GM18499 (cell line): ENCODE measurements around the gene DDX39A.
"Not testable (repeated sequence)": the region's sequence is repeated elsewhere in the genome, so short reads cannot be mapped to it uniquely, and the experiment has no call there.

Source experiments
- ATAC-seq: cut with Tn5 transposase; IDR thresholded peaks from one replicate; pipeline ENCODE4 v1.9.1; 2021; ENCODE audit warnings: moderate number of reproducible peaks; ENCODE audit not compliant: insufficient read depth, unreplicated experiment

Gene DDX39A

DNA sequence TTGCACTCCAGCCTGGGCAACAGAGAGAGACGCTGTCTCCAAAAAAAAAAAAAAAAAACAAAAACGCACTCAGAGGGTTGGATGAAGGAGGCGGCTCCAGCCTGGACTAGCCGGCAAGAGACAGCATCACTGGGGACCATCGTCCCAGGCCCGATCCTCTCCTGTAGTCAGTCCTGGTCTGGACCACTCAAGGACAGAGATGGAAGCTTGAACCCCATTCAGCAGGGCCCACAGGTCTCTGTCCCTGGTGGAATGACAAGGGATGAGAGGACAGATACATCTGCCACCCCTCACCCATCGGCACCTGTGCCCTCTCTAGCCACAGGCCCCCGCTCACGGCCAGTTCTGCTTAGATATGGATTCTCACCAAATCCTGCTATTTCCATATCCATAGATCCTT, 23.9 kb downstream of the DDX39A start:
- ATAC-seq = no peak

DNA sequence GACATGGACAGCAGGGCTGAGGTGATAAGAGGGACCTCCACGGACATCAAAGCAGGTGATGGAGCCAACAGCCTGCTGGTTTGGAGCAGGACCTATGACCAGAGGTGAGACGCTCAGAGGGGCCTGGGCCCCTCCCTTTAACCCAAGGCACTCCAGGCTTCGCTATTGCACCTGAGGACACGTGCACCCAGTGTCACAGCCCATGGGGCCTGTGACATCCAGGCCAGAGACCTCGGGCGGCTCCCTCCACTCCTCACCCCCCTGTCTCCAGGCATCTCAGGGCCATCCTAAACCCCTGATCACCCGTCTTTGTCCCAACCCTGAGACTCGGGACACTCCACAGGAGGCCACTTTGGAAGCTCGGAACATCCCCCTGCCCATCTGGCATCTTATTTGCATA, 25.0 kb downstream of the DDX39A start:
- ATAC-seq = no peak

DNA sequence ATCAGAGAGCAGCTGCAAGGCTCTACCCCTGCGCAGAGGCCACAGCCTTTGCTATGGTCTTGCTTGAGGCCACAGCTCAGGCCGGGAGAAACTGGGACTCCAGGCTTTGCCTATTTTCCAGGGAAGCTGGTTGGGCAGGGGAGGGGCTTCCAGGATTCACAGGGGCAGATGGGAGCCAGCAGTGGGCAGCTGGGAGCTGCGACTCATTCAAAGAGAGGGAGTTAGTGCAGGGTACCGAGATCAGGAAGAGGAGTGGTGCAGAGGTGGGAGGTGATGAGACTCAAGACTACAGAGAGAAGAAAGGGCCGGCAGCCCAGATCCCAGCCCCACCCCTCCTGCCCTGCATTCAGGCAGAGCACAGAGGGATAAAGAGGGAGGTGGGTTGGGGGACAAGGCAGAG, 25.8 kb downstream of the DDX39A start:
- no peak for ATAC-seq

DNA sequence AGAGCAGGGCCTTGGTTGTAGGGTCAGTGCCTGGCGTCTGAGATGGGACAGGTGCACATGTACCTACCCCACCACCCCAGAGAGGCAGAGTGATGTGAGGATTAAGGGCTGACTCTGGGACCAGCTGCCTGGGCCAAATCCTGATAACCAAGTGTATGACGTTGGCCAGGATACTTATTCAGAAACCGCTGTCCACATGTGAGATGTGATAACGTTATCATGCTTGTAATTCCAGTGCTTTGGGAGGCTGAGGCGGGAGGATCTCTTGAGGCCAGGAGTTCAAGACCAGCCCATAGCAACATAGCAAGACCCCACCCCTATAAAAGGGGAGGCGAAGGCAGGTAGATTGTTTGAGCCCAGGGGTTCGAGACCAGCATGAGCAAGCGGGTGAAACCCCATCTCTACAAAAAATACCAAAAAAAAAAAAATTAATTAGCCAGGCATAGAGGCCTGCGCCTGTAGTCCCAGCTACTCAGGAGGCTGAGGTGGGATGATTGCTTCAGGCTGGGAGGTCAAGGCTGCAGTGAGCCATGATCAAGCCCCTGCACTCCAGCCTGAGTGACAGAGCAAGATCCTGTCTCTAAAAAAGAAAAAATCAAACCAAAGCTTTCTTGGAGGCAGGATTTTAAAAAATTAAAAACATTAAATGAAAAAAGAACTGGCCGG, 27.9 kb downstream of the DDX39A start:
- ATAC-seq = no peak

DNA sequence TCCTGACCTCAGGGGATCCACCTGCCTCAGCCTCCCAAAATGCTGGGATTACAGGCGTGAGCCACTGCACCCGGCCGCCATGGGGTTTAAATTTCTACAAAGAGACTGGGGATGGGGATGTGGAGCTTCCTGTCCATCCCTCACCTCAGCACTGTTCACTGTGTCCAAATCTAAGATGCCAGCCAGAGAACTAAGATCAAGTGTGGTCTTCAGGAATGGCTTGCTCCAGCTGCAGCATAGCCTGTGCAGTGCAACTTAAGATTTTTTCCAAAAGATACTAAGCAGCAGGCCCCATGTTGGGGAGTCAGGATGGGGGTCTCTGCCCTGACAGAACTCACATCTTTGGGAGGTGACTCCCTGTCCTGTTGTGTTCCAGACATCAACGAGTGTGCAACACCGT, 28.6 kb downstream of the DDX39A start:
- ATAC-seq = no peak

DNA sequence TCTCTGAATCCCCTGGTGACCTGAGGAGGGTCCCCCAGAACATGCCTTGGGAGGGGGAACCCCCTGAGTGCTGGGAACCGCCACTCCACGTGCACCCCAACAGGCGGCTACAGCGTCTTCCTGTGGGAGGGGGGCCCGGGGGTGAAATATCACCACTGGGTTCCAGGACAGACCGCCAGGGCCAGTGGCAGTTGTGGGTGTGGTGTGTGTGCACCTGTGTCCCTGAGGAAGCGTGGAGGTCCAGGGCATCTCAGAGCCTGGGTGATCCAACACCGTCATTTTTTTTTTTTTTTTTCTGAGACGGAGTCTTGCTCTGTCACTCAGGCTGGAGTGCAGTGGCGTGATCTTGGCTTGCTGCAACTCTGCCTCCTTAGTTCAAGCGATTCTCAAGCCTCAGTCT, 33.6 kb downstream of the DDX39A start:
- ATAC-seq = no peak

DNA sequence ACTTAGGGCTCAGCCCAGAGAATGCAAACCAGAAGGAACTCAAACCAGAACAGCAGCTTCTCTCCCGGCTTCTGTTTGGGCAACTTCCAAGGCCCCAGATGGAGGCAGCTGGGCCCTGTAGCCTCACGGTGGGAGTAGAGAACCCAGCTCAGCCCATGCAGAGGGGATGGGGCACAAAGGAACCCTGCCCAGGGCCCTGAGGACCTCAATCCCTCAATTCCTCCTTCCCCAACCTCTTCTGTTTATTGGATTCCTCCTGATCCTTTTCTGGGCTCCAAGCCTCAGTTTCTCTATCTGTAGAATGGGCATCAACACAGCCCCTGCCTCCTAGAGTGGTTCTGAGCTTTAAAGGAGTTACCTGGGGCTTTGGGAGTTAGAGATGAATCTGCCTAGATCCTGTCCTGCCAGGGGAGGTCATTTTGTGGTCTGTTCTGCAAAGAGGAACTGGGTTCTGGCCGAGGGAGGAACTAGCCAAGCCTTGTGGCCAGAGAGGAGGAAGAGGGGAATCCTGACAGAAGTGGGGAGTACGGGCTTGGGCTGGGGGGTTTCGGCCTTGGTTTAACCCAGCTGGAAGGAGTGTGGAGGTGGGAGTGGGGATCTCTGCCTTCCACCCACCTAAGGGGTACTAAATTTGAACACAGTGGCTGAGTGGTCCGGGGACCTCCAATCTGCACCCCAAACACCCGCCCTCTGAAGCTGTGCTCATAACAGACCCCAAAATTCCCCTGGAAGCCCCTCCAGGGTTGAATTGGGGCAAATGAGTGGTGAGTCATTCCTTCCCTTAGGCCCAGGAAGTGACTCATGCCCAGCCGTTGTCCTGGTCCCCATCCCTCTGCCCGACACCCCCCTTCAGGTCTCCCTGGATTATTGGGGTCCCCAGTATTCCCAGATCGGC, 35.2 kb downstream of the DDX39A start:
- ATAC-seq = no peak

DNA sequence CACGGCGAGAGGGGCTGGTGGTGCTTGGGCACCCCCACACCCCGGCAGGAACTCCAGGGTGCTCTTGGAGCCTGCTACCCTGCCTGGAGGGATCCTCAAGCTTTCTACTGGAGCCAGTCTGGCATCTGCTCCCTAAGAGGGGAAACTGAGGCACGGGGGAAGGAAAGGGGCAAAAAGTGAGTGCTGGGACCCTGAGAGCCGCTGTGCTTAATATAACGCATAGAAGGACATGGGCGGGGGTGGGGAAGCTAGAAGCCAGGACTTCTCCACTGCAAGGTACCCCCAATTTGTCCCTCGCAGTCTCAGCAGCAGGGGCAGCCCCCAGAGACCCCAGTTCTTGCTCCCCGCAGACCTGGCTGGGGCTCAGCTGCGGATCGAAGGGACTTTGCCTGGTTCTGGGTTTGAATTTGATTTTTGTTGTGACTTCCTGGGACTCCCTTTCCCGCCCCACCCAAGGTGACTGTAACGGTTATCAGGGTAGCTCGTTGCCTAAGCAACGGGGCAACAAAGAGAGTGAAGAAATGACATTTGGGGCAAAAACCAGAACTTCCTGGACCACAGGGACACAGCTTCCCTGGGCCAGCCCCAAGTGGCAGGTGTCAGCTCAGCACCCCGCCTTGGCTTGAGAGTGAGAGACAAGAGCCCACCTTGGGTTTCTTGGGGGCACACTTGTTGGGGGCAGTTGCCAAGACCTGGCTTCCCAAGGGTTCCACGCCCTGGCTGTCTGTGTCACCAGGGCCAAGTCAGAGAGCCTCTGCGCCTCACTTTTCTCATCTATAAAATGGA, 37.3 kb downstream of the DDX39A start:
- no peak for ATAC-seq

DNA sequence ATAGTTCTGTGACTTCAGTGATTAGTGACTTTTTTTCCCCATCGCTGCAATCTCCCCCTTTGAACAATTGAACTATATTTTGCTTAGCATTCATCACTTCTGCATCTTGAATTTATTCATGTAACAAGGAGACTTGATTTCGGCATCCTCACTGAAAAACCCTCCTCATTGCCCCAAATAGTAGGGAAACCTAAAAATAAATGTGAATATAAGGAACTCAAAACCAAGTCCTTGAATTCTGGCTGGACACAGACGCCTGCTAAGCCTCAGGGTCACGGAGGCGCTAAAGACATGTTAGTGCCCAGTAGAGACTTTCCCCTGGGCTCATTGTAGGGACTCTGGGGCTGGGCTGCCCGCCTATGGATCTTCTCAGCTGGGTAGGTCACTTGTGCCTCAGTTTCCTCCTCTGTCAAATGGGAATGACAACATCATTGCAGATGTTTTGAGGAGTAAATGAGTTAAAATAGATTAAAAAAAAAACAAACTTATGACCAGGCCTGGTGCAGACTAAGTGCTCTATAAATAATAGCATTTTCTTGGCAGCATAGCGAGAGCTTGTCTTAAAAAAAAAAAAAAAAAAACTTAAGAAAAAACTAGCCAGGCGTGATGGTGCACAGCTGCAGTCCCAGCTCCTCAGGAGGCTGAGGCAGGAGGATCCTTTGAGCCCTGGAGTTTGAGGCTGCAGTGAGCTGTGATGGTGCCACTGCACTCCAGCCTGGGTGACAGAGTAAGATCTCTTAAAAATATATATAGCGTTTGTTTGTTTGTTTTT, 39.7 kb downstream of the DDX39A start:
- no peak for ATAC-seq

DNA sequence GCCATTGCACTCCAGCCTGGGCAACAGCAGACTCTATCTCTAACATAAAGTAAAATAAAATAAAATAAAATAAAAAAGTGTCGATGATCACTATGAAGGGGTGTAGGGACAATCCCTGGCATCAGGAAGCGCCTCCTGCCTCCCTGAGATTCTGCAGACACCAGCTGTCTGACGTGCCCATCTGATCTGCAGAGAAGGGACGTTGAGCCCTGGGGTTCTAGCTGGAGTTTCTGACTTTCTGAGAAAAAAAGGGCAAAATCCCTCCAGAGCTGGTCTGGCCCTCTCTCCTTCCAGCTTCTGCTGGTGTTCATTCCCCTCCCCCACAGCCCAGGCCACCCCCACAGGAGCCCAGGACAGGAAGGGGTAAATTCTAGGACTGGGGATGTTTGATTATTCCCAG, 40.3 kb downstream of the DDX39A start:
- ATAC-seq = no peak

DNA sequence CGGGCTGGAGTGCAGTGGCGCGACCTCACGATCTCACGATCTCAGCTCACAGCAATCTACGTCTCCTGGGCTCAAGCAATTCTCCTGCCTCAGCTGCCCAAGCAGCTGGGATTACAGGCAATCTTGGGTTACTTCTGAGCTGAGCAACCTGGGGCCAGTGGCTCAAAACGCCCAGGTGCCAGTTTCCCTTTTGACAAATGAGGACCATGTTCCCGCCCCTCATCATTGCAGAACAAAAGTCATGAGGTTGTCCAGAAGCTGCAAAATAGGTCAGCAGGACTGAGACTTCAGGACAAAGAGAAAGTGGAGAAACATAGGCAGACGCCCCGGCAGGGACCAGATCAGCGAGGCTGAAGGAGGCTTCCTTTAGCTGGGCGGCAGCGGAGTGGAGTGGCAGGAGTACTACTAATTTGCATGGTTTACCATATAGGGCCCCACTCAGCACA, 41.2 kb downstream of the DDX39A start:
- no peak for ATAC-seq

DNA sequence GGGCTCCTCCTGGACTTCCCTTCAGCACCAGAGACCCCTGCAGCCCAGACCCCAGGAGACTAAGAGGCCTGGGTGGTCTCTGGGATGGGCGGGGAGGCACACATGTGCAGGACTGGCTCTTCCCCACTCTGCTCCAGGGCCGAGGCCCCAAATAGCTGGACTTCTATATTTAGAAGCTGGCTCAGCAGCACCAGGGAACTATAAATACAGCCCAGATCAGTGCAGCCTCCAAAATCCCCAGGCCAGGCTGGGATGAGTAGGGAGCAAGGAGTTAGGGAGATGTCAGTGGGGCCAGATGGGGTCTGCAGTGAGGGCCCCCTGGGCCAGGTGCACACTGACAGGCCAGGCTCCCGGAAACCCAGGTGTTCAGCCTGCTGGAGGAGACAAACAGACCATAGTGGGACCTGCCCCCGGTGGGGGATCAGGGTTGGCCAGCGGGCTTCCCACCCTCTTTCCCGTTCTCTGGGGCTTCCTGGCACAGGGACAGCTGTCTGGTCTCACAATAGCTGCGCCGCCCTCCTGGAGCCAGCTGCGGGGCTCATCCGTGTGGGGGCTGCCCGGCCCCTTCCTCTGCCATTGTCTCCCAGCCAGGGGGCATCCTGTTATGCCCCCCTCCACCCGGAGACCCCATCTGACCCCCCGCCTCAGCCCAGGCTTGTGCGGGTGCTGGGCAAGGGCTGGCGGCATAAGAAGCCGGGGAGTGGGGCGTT, 43.4 kb downstream of the DDX39A start:
- no peak for ATAC-seq

DNA sequence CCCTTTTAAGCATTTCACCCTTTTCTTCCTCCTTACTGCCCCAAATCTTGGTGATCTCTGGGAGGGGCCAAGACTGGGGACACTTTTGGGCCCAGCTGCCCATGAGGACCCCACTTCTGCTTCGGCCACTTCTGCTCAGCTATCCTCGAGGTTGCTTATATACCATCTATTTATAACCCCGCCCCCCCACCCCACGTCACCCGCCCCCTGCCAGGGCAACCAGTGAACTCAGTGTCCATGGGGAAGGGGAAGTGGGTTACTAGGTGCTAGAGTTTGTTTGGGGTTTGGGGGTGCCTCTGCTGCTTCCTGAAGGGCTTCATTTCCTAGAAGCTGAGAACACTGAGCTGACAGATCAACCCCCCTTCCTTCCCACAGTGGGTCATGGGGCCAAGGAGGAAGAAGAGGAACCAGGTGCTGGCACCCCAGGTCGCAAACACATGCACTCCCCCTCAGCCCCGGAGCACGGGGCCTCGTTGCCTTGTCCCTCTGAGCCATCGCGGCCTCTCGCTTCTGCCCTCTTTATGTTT, 44.0 kb downstream of the DDX39A start:
- ATAC-seq = no peak

DNA sequence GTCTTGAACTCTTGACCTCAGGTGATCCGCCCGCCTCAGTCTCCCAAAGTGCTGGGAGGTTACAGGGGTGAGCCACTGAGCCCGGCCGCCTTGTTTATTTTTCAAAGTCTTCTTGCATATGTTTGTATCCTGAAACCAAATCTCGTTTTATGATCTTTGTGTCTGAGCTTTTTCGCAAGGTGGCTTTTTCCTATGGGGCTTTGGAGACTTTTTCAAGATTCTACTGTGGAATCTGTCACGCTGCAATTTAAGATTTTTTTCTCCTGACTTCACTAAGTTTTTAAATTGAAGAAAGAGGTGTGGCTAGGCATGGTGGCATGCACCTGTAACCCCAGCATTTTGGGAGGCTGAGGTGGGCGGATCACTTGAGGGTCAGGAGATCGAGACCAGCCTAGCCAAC, 44.8 kb downstream of the DDX39A start:
- ATAC-seq = not testable (repeated sequence)

DNA sequence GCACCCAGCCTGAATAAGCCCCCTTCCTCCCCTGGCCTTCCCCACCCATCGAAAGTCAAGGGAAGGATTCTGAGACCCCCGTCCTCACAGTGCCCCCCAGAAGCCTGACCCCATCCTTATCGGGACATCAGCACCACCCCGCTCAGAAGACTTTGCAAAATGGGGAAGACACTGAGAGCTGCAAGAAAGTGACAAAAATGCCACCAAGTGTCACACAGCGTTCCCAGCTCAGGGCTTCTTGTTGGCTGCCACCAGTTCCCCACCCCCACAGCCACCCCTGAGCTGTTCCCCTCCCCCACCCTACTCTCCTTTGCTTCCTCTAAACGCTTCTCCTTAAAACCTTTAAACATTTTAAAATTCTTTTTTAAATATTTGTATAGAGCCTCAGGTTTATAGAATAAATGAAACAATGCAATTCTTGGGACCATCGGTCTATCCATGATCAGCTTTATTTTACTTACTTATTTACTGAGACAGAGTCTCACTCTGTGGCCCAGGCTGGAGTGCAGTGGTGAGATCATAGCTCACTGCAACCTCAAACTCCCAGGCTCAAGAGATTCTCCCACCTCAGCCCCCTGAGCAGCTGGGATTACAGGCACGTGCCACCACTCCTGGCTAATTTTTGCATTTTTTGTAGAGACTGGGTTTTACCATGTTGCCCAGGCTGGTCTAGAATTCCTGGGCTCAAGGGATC, 46.6 kb downstream of the DDX39A start:
- ATAC-seq = not testable (repeated sequence)

DNA sequence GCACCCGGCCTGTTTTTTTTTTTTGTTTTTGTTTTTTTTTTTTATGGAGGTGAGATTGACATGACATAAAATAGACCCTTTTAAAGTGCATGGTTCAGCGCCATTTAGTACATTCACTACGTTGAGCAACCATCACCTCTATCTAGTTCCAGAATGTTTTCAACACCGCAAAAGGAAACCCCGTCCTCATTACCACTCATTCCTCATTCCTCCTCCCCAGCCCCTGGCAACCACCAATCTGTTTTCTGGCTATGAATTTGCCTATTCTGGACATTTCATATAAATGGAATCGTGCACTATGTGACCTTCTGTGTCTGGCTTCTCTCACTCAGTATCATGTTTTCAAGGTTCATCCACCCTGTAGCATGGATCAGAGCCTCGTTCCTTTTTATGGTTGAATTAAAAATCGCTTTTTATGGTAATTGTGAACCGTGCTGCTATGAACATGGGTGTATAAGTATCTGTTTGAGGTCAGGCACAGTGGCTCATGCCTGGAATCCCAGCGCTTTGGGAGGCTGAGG, 47.8 kb downstream of the DDX39A start:
- no peak for ATAC-seq

DNA sequence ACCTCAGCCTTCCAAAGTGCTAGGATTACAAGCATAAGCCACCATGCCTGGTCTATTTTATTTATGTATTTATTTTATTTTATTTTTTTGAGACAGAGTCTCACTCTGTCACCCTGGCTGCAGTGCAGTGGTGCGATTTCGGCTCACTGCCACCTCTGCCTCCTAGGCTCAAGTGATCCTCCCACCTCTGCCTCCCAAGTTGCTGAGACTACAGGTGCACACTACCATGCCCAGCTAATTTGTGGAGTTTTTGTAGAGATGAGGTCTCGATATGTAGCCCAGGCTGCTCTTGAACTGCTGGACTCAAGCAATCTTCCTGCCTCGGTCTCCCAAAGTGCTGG, 48.2 kb downstream of the DDX39A start:
- ATAC-seq = no peak

DNA sequence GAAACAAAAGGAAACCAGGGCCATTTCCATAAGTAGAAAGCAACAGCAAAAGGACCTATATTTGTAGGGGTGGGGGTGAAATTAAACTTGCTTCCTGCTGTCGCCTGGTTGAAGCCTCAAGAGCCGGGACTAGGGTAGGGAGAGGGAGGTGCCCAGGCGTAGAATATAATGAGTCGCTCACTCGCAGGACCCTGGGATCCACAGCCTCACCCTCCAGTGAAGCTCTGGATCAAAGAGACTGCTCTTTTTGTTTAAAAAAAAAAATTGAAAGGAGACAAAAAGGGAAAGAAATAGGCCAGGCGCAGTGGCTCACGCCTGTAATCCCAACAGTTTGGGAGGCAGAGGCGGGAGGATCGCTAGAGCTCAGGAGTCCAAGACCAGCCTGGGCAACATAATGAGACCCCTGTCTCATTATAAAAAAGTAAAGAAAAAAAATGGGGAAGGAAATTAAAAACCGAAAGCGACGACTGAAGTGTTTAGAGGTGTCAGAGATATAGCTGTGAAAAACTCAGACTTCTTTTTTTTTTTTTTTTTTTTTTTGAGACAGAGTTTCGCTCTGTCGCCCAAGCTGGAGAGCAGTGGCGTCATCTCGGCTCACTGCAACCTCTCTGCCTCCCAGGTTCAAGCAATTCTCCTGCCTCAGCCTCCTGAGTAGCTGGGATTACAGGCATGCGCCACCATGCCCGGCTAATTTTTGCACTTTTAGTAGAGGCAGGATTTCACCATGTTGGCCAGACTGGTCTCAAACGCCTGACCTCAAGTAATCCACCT, 48.8 kb downstream of the DDX39A start:
- no peak for ATAC-seq
